Testis (tissue), 3 donors: Measurements from ENCODE around the gene VPS52. TPM values are rescaled to one million over a fixed set of nuclear protein-coding genes. Genes with fewer than 3 reads are reported as not detected.

Experiments
- DNase-seq: peaks from one replicate; pipeline ENCODE4 v3.0.0-alpha.2; 2019
- H3K27ac ChIP-seq, 2 donors: fragments of 200-600 bp; sonication (generic); one replicate each; pipeline ENCODE4 v1.5.1; 2019
- H3K27me3 ChIP-seq: fragments of 200-600 bp; sonication (generic); one replicate; pipeline ENCODE4 v1.5.1; 2019
- H3K36me3 ChIP-seq: fragments of 200-600 bp; sonication (generic); one replicate; pipeline ENCODE4 v1.5.1; 2017; ENCODE audit warnings: low read depth; ENCODE audit errors: missing control alignments
- H3K4me1 ChIP-seq: fragments of 200-600 bp; sonication (generic); one replicate; pipeline ENCODE4 v1.5.1; 2019
- H3K4me3 ChIP-seq, 2 donors: fragments of 200-600 bp; sonication (generic); one replicate each; pipeline ENCODE4 v1.5.1; 2017 to 2019
- H3K9me3 ChIP-seq: fragments of 200-600 bp; sonication (generic); one replicate; pipeline ENCODE4 v1.5.1; 2017
- CTCF ChIP-seq, 3 experiments: fragments of 450-650 bp in 2 of 3; fragments of 200-600 bp in 1 of 3; sonication (generic) in 1 of 3; IDR thresholded peaks; one replicate each; pipeline ENCODE4 v1.5.1; 2016 to 2019; ENCODE audit warnings: antibody characterized with exemption in 3 of 3, mild to moderate bottlenecking in 2 of 3, moderate library complexity in 1 of 3
- POLR2A ChIP-seq: fragments of 450-650 bp; IDR thresholded peaks from one replicate; pipeline ENCODE4 v1.6.1; 2017; ENCODE audit warnings: antibody characterized with exemption, mild to moderate bottlenecking, moderate library complexity
- WGBS, 2 donors: methylation state at CpG; one replicate each; pipeline ENCODE4 v1.1.5; 2018; 5-methylcytosine and 5-hydroxymethylcytosine counted together
- intact Hi-C: fragments of 100-400 bp; cut with DNase I; formaldehyde crosslinking; loops from one replicate; pipeline ENCODE4 v1.15.1; 2023; ENCODE audit warnings: low total_unique reads
- polyA plus RNA-seq: library from polyadenylated mRNA; stranded (reverse); fragments of 350-450 nt; fragmentation: Illumina TruSeq; extraction: RNeasy Lipid Tissue Mini Kit (QIAGEN cat#74804); gene quantifications from one replicate; pipeline ENCODE4 v1.2.3, GENCODE V29; 2014; ENCODE audit warnings: low read depth, low replicate concordance; ENCODE audit not compliant: insufficient read depth
- total RNA-seq, 2 donors: library from RNA; depleted of rRNA; stranded (reverse); fragments of >200 nt; gene quantifications; one replicate each; pipeline ENCODE4 v1.2.3, GENCODE V29; 2016

Gene VPS52
- total and polyA plus RNA-seq, 3 donors from 2014 or later: 71.0 to 87.1 (median 85.0) TPM

GRCh38 chr6:33292996-33293682, 21.5 kb upstream of the VPS52 start:
- WGBS, 2 donors: 82 to 83% methylated on average over 16 of the region's 16 CpGs
- no peaks in the 10 kb centered on the region for H3K36me3 ChIP-seq

GRCh38 chr6:33290459-33290858, 18.8 kb upstream of the VPS52 start:
- Histone ChIP-seq H3K27ac (no peak overlapping the region), H3K4me1 (peaks cover 12% of the 10 kb centered on the region), H3K36me3 (no peaks in the 10 kb centered on the region), H3K9me3 (no peaks in the 10 kb centered on the region), H3K27me3 (no peaks in the 10 kb centered on the region), H3K4me3 (no peak overlapping the region)
- intact Hi-C loops: no loop called here
- no peak for DNase-seq
- no peak for TF ChIP-seq POLR2A
- no peak for TF ChIP-seq CTCF (IDR thresholded peaks at IDR 0.05)
- WGBS, 2 donors: 31 to 56% methylated on average over 6 to 7 of the region's 7 CpGs

More at GRCh38 chr6:33292996-33293682, 21.5 kb upstream of the VPS52 start:
- Histone ChIP-seq H3K9me3 (no peaks in the 10 kb centered on the region), H3K4me3 (no peak overlapping the region), H3K27me3 (no peaks in the 10 kb centered on the region), H3K27ac (no peak overlapping the region), H3K4me1 (peaks cover 20% of the 10 kb centered on the region)
- intact Hi-C loops: no loop called here
- no peak for TF ChIP-seq CTCF (IDR thresholded peaks at IDR 0.05)
- TF ChIP-seq POLR2A: no peak
- DNase-seq: no peak

GRCh38 chr6:33289784-33290315, 18.2 kb upstream of the VPS52 start:
- no peak for TF ChIP-seq CTCF (IDR thresholded peaks at IDR 0.05)
- no peak for TF ChIP-seq POLR2A
- peak overlapping the region; percentile 77 to 88 for H3K27ac ChIP-seq
- H3K27me3 ChIP-seq: no peaks in the 10 kb centered on the region
- H3K36me3 ChIP-seq: no peaks in the 10 kb centered on the region
- no peak for DNase-seq
- H3K4me3 ChIP-seq: peak overlapping the region; percentile 75 to 79
- no peaks in the 10 kb centered on the region for H3K9me3 ChIP-seq
- 1 to 2% methylated on average over 12 to 14 of the region's 14 CpGs for WGBS, 2 donors
- peaks cover 12% of the 10 kb centered on the region for H3K4me1 ChIP-seq
- intact Hi-C loops: loop anchor here (2.0 kb wide), 1 partner anchor 17 kb away; the partner anchor contains the start of gene RPS18

- Histone ChIP-seq H3K4me3 (peak within 1 kb of the TSS; percentile 75 to 79), H3K27ac (peak within 1 kb of the TSS; percentile 77 to 88), H3K4me1 (peaks cover 12% of the 10 kb centered on the region), H3K27me3 (no peaks in the 10 kb centered on the region), H3K36me3 (no peaks in the 10 kb centered on the region), H3K9me3 (no peaks in the 10 kb centered on the region)
- intact Hi-C loops: loop anchor here (2.0 kb wide), 1 partner anchor 16 kb away; the partner anchor contains the start of gene RPS18
- 0 to 1% methylated on average over 40 to 43 of the region's 43 CpGs for WGBS, 2 donors
- no peak for TF ChIP-seq CTCF (IDR thresholded peaks at IDR 0.05)
- no peak for TF ChIP-seq POLR2A
- DNase-seq: peak; percentile 95
Measured at GRCh38 chr6:33288921-33289783, 17.5 kb upstream of the VPS52 start, which contains the start of the genes PFDN6 and WDR46. TSS of gene PFDN6 (plus strand) at chr6:33289601. CDS start at chr6:33289857, 256 bp downstream. TSS of gene WDR46 (minus strand) at chr6:33289239. CDS start at chr6:33289170, 69 bp downstream.
